Neural progenitor cell (in vitro differentiated cells): ENCODE measurements around the gene EZH2. TPM values are rescaled to one million over a fixed set of nuclear protein-coding genes. Genes with fewer than 3 reads are reported as not detected.
A peak's percentile ranks its signal among the peaks of the same experiment; 100 is the strongest.

ENCODE experiments used
- DNase-seq: peaks from one replicate; pipeline ENCODE4 v3.0.0-alpha.2; 2016; ENCODE audit warnings: low spot score
- H2AFZ ChIP-seq: fragments of 200-600 bp; sonication (generic); replicated peaks from 2 replicates; pipeline ENCODE4 v1.6.1; 2016; ENCODE audit warnings: antibody characterized with exemption
- H3F3A ChIP-seq: fragments of 200-600 bp; sonication (generic); 2 replicates; pipeline ENCODE4 v1.6.1; 2016; ENCODE audit warnings: antibody characterized with exemption, low read depth
- H3K27ac ChIP-seq: fragments of 200-600 bp; sonication (generic); 2 replicates; pipeline ENCODE4 v1.5.1; 2016; ENCODE audit warnings: mild to moderate bottlenecking
- H3K27me3 ChIP-seq: fragments of 200-600 bp; sonication (generic); 2 replicates; pipeline ENCODE4 v1.6.1; 2016; ENCODE audit warnings: mild to moderate bottlenecking, moderate library complexity
- H3K36me3 ChIP-seq: fragments of 200-600 bp; sonication (generic); 2 replicates; pipeline ENCODE4 v1.5.1; 2016
- H3K4me1 ChIP-seq: fragments of 200-600 bp; sonication (generic); 2 replicates; pipeline ENCODE4 v1.6.1; 2016; ENCODE audit warnings: mixed run types
- H3K4me2 ChIP-seq: fragments of 200-600 bp; sonication (generic); 2 replicates; pipeline ENCODE4 v1.6.1; 2016
- H3K4me3 ChIP-seq: fragments of 200-600 bp; sonication (generic); 2 replicates; pipeline ENCODE4 v1.5.1; 2016
- H3K79me2 ChIP-seq: fragments of 200-600 bp; sonication (generic); 2 replicates; pipeline ENCODE4 v1.6.1; 2016; ENCODE audit warnings: low read depth
- H3K9ac ChIP-seq: fragments of 200-600 bp; sonication (generic); 2 replicates; pipeline ENCODE4 v1.6.1; 2016
- H3K9me3 ChIP-seq: fragments of 200-600 bp; sonication (generic); 2 replicates; pipeline ENCODE4 v1.5.1; 2016; ENCODE audit warnings: low read depth
- H4K20me1 ChIP-seq: fragments of 200-600 bp; sonication (generic); 2 replicates; pipeline ENCODE4 v1.6.1; 2016; ENCODE audit warnings: low read depth
- H3K27ac Mint-ChIP-seq: 3 replicates; pipeline ENCODE4 v1.8.0; 2021; ENCODE audit warnings: mixed read lengths
- H3K27me3 Mint-ChIP-seq: 2 replicates; pipeline ENCODE4 v1.8.0; 2022; ENCODE audit warnings: low read depth, mild to moderate bottlenecking, inconsistent platforms, moderate library complexity, mixed read lengths; ENCODE audit not compliant: insufficient read depth
- H3K36me3 Mint-ChIP-seq: 3 replicates; pipeline ENCODE4 v1.8.0; 2021; ENCODE audit warnings: mixed read lengths
- H3K4me1 Mint-ChIP-seq: 3 replicates; pipeline ENCODE4 v1.8.0; 2021; ENCODE audit warnings: mixed read lengths
- H3K4me3 Mint-ChIP-seq: 3 replicates; pipeline ENCODE4 v1.8.0; 2021; ENCODE audit warnings: mild to moderate bottlenecking, moderate library complexity, mixed read lengths
- H3K9me3 Mint-ChIP-seq: 3 replicates; pipeline ENCODE4 v1.8.0; 2020; ENCODE audit warnings: mixed read lengths
- CTCF ChIP-seq: fragments of 200-600 bp; sonication (generic); IDR thresholded peaks from 2 replicates; pipeline ENCODE4 v1.5.1; 2017; ENCODE audit warnings: antibody characterized with exemption, mild to moderate bottlenecking
- EZH2 ChIP-seq: fragments of 200-600 bp; sonication (generic); IDR thresholded peaks from 2 replicates; pipeline ENCODE4 v1.6.1; 2017; ENCODE audit warnings: antibody characterized with exemption, mild to moderate bottlenecking, moderate library complexity
- EZH2phosphoT487 ChIP-seq: fragments of 200-600 bp; sonication (generic); IDR thresholded peaks from 2 replicates; pipeline ENCODE4 v1.6.1; 2017; ENCODE audit warnings: antibody characterized with exemption
- total RNA-seq: library from RNA; depleted of rRNA; stranded (reverse); fragments of >200 nt; gene quantifications from 2 replicates; pipeline ENCODE4 v1.2.3, GENCODE V29; 2015; ENCODE audit warnings: low replicate concordance

The EZH2 gene
- total RNA-seq, 1 donor from 2014 or later, result 112 TPM

- H3K9me3 ChIP-seq, result no peaks in the 10 kb centered on the region
- no peak overlapping the region for H2AFZ ChIP-seq
- H3F3A ChIP-seq, result no peaks in the 10 kb centered on the region
- no peaks in the 10 kb centered on the region for H4K20me1 ChIP-seq
- no peak for TF ChIP-seq CTCF
- no peak for TF ChIP-seq EZH2phosphoT487
- TF ChIP-seq EZH2, result no peak
- Mint-ChIP-seq H3K36me3 (no peaks in the 10 kb centered on the region), H3K9me3 (no peaks in the 10 kb centered on the region), H3K27me3 (peaks cover 4% of the 10 kb centered on the region), H3K4me3 (peak overlapping the region; percentile 31), H3K27ac (no peak overlapping the region), H3K4me1 (peaks cover 3% of the 10 kb centered on the region)
- no peaks in the 10 kb centered on the region for H3K27me3 ChIP-seq
- H3K4me2 ChIP-seq, result no peak overlapping the region
- H3K9ac ChIP-seq, result no peak overlapping the region
- H3K79me2 ChIP-seq, result no peaks in the 10 kb centered on the region
- H3K36me3 ChIP-seq, result no peaks in the 10 kb centered on the region
- H3K4me3 ChIP-seq, result no peak overlapping the region
- no peaks in the 10 kb centered on the region for H3K4me1 ChIP-seq
- H3K27ac ChIP-seq, result no peak overlapping the region
- no peak for DNase-seq
Observed at GRCh38 chr7:148921806-148922205, 37.7 kb upstream of the EZH2 start.

GRCh38 chr7:148921189-148921588 lies 37.1 kb upstream of the EZH2 start:
- H3K4me1 ChIP-seq, result no peaks in the 10 kb centered on the region
- DNase-seq, result no peak
- H3K27me3 ChIP-seq, result no peaks in the 10 kb centered on the region
- H2AFZ ChIP-seq, result no peak overlapping the region
- H3K4me3 ChIP-seq, result no peak overlapping the region
- H3K9me3 ChIP-seq, result no peaks in the 10 kb centered on the region
- no peaks in the 10 kb centered on the region for H3K9me3 Mint-ChIP-seq
- no peak overlapping the region for H3K4me3 Mint-ChIP-seq
- H3K79me2 ChIP-seq, result no peaks in the 10 kb centered on the region
- H3K36me3 Mint-ChIP-seq, result no peaks in the 10 kb centered on the region
- no peak for TF ChIP-seq EZH2
- TF ChIP-seq CTCF, result no peak
- H3K4me1 Mint-ChIP-seq, result peaks cover 9% of the 10 kb centered on the region
- no peaks in the 10 kb centered on the region for H4K20me1 ChIP-seq
- peaks cover under 1% of the 10 kb centered on the region for H3K27me3 Mint-ChIP-seq
- no peak overlapping the region for H3K9ac ChIP-seq
- no peak overlapping the region for H3K4me2 ChIP-seq
- no peaks in the 10 kb centered on the region for H3F3A ChIP-seq
- no peak overlapping the region for H3K27ac Mint-ChIP-seq
- H3K27ac ChIP-seq, result no peak overlapping the region
- H3K36me3 ChIP-seq, result no peaks in the 10 kb centered on the region

- DNase-seq, result no peak
- no peaks in the 10 kb centered on the region for H3K4me1 ChIP-seq
- H3K4me3 ChIP-seq, result no peak overlapping the region
- Mint-ChIP-seq H3K4me3 (no peak overlapping the region), H3K4me1 (peaks cover 10% of the 10 kb centered on the region), H3K9me3 (no peaks in the 10 kb centered on the region), H3K27me3 (no peaks in the 10 kb centered on the region), H3K36me3 (no peaks in the 10 kb centered on the region), H3K27ac (no peak overlapping the region)
- no peaks in the 10 kb centered on the region for H3F3A ChIP-seq
- no peak overlapping the region for H2AFZ ChIP-seq
- no peaks in the 10 kb centered on the region for H3K9me3 ChIP-seq
- H3K9ac ChIP-seq, result no peak overlapping the region
- no peaks in the 10 kb centered on the region for H4K20me1 ChIP-seq
- no peaks in the 10 kb centered on the region for H3K79me2 ChIP-seq
- H3K27ac ChIP-seq, result no peak overlapping the region
- no peak for TF ChIP-seq EZH2
- TF ChIP-seq EZH2phosphoT487, result no peak
- no peak for TF ChIP-seq CTCF
- H3K4me2 ChIP-seq, result no peak overlapping the region
- H3K36me3 ChIP-seq, result no peaks in the 10 kb centered on the region
- no peaks in the 10 kb centered on the region for H3K27me3 ChIP-seq
Observed at GRCh38 chr7:148919859-148920258, 35.8 kb upstream of the EZH2 start.
